GM18519 (cell line): Measurements from ENCODE around the gene LRGUK.
"Not testable (repeated sequence)": the region's sequence is repeated elsewhere in the genome, so short reads cannot be mapped to it uniquely, and the experiment has no call there.

Source experiments
- ATAC-seq: cut with Tn5 transposase; IDR thresholded peaks from one replicate; pipeline ENCODE4 v1.9.1; 2021; ENCODE audit warnings: mild to moderate bottlenecking, moderate library complexity; ENCODE audit not compliant: unreplicated experiment, low FRiP score

The LRGUK gene

DNA sequence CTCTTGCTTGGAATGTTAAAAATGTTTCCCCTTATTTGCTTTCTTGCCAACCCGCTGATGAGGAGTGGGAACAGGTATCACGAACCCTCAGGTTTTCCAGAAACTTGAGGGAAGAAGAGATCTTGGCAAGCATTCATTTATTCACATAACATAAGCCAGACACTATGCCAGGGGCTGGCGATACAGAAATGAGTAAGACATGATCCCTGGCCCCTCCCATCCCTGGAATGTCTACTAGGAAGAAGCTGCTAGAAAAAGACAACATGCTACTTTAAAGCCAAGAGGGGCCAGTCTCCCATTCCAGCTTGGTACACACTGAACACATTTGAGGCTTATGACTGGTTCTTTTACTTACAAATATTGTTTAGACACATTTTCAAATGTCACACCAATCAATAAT is 163.1 kb downstream of the LRGUK start:
- no peak for ATAC-seq

DNA sequence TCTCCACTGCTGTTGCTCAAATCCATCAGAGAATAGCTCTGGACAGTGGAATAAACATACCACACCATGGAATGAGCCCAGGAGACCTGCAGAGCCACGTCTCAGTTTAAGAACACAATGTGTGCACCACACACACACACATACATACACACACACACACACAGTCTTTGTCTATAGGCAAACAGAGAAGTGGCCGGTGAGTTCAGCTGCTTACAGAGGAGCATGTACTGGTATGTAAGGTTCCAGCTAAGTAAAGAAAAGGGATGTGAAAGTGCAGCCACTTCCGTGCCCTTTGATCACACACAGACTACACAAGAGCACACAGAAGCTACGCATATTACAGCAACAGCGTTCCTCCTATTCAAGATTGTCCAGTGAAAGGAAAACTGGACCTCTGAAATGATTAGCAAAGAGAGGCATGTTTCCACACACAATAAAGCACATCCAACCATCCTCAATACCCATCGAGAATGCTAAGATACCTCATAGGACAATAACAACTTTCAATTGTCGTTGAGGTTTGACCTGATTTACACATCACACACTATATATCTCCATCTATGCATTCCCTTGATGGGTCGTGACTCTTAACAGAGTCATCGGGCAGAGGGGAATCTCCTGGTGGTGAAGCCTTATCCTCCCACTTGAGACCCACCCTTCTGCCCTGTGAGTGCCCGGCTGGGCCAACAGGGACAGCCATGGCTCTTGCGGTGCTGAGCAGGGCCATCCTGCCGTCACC is 166.0 kb downstream of the LRGUK start:
- ATAC-seq: peak; percentile 100

DNA sequence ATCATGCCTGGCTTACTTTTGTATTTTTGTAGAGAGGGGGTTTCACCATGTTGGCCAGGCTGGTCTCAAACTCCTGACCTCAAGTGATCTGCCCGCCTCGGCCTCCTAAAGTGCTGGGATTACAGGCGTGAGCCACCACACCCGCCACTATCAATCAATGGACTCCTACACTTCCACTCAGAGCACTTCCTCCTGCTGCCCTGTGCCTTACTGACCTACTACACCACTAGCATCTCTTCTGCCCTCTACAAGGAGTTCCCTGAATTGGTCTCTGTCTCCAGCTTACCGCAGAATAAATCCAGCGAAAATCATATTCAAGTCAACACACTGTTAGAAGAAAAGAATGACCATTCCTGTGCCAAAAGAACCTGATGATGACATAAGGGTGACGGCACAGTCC is 168.8 kb downstream of the LRGUK start:
- ATAC-seq: not testable (repeated sequence)

DNA sequence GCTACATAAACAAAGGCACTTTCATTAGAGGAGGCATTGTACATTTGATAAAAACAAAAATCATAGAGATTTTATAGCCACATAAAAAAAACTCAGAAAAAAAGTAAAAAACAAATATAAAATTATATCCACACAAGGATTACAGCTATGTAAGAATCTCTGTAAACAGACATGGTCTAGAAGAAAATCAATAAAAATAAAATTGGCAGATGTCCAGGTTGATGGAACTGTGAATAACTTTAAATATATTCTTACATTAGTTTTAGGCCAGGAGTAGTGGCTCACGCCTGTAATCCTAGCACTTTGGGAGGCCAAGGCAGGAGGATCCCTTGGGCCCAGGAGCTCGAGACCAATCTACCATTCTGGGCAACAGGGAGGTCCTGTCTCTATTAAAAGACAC is 170.3 kb downstream of the LRGUK start:
- no peak for ATAC-seq

DNA sequence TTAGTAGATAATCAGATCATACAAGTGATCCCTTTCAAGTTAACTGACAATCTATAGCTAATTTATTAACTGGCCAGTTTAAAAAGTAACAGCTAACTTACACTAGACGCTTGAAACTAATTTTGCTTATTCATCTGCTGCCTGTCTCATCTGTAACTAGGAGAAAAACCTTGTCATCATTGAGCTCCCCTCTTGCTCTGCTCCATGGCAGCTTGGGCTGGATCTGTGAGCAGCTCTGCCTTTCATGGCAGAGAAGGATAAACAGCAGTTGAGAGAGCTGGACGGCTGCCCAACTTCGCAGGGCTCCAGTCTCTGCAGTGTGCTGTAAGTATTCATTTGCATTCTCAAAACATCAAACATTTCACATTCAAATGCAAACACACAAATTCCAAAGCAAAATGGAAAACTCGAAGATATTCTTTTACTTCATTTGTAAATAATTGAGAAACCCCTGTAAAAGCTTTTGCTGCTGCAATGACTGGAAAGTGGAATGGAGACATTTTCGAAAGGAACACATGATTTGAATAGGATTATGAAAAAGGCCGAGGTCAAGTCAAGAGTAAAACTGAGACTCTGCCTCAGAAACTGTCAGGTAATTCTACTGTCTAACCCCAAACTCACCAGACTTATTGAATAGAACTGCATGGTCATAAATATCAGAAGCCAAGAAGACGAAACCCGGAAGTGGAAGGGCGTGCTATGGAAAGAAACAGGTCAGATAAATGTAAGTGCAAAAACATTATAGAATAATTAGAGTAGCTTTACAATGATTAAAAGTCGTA is 172.0 kb downstream of the LRGUK start:
- no peak for ATAC-seq

DNA sequence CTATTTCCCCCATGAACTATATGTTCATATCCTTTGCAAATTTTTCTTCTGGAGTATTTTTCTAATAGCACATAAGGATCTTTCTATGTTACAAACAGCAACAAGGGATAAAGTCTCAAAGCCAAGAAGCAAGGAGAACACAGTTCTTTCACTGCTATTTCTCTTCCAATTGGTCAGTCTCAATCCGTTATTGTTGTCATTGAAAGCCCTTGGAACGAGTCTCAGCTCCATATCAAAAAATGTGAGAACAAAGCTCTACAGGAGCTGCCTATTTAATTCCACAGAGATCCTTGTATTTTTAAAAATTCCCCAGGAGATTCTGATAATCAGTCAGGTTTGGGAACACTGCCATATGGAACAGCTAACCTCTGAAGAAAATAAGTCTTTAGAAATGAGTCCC is 173.8 kb downstream of the LRGUK start:
- ATAC-seq: no peak

DNA sequence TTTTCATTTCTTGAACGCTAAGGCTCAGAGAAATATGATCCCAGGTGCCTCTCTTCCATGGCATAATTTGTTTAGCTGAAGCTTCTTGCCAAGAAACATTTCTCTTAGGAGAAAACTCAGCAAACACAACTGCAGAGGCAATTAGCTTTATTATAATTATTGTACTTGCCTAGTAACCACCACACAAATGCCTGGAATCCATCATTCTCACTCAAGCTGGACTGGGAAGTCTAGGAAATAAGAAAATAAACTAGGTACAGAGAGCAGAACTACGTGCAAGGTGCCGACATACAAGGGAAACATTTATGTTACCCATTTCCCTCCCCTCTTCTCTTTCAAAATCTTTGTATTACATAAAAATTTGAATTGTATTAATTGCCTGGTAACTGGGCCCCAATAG is 174.5 kb downstream of the LRGUK start:
- ATAC-seq: no peak

DNA sequence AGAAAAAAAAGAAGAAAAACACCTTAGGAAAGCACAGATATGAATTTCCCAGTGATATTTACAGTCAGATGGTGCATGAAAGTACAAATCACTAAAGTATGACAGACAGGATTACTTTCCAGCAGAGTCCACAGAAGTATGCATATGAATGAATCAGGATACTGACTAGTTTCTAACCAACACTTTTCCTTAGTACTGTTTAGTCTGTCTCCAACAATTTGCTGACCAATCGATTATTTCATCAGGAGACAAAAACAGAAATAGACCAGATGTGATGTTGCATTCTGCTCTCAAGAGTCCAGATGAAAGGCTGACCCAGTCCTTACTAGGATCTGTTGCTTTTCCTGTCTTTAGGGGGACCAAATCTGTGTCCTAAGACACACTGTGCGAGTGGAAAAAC is 175.0 kb downstream of the LRGUK start:
- ATAC-seq: no peak

DNA sequence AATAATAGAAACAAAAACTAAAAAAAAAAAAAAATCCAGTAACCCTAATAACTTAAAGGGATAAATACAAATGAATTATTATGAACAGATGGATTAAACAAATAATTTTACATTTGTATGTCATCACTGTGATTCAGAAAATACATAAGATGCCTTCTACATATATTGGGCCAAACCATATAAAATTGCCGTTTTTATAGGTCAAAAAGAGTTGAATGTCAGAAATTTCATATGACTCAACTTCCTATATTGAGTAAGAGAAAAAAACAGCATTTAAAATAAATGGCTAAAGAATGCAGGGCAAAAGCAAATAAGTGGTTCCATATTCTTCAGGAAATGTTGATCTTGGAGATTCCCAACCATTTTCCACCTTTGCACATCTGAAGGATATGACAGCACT is 180.2 kb downstream of the LRGUK start:
- ATAC-seq: no peak

DNA sequence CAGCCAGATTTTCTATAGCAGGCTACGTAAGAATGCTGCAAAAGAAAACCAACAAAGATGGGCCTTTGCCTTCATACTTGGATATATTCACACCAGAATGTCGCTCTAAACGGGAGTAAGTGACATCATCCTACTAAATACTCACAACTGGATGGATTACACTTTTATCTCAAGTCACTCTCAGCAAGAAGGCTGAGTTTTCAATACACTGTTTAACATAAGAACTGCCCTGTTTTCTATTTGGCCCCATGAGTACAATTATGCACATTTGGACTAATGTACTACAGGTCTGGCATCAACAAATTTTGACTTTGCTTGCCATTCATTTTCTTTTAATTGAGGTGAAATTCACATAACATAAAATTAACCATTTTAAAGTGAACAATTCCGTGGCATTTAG is 181.4 kb downstream of the LRGUK start:
- no peak for ATAC-seq

DNA sequence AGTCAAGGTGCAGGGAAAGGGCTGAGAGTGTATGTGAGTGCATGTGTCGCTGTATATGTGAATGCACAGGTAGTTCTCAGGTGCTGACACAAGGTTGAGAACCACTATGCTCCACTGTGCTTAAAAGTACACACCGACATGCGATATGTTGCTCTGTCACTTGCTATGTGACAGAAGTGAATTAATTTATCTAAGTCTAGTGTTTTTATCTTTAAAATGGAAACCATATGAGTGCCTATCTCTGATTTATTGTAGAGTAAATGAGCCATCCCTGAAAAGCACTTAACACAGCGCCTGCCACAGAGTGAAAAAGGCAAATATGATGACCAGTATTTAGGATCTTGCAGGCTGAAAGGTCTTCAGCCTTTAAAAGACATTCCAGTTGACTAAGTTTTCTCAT is 184.7 kb downstream of the LRGUK start:
- no peak for ATAC-seq

DNA sequence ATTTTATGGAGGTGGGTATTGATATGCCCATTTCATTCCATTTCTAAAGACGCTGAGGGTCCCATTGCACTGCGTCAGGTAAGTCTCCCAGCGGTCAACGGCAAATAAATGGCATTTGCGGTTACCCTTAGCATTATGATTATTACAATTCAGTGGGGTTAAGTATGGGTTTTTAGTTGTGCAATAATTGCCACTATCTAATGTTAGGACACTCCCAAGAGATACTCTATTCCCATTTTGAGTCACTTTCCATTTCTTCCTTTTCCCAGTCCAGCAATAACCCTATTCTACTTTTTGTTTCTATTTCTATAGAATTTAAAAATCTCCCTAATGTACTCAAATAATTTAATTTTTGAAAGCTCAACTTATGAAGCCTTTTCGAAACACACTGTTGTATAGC is 185.6 kb downstream of the LRGUK start:
- no peak for ATAC-seq

DNA sequence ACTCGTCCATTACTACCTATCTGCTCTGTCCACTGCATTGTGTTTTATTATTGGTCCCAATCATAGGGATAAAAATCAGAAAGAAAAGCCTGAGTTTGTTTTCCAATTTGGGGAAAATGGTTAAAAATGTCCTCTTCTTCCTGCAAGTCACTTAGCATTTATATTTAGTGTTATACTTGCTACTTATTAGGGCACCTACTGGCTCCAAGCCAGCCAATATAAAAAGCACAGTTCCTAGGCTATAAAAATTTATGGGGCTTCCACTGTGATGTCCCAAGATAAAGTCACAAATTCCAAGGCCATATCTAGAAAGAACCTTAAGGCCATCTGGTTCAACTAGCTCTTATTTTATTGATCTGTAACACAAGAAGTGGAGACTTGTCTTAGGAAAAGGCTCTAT is 186.4 kb downstream of the LRGUK start:
- ATAC-seq: no peak
